ENCODE measurements around the gene C16orf92.
A peak's percentile ranks its signal among the peaks of the same experiment; 100 is the strongest.

- TF ChIP-seq CTCF (IDR thresholded peaks at IDR 0.05; ENCODE audit: control extremely low read depth in 1 of 3, insufficient read depth in 1 of 3, low read depth in 1 of 3, low read length in 3 of 3) (no peak), RAD21 (IDR thresholded peaks at IDR 0.05 in 1 of 2, conservative IDR thresholded peaks at IDR 0.05 in 1 of 2; ENCODE audit: low read depth in 2 of 2, low read length in 2 of 2) (no peak), RBBP5 (IDR thresholded peaks at IDR 0.05; ENCODE audit: borderline replicate concordance, low read depth, low read length) (0 out of 2 replicates have a peak, but pooled peaks have one; percentile 30), GABPA (IDR thresholded peaks at IDR 0.05; ENCODE audit: borderline replicate concordance, insufficient read depth, low read length) (no peak), POLR2A (IDR thresholded peaks at IDR 0.05; ENCODE audit: control extremely low read depth in 1 of 2, low read depth in 2 of 2, low read length in 2 of 2) (no peak), EZH2 (IDR thresholded peaks at IDR 0.05; ENCODE audit: low read depth, low read length, severe bottlenecking) (no peak), MAX (IDR thresholded peaks at IDR 0.05) (peak; percentile 93), TEAD4 (IDR thresholded peaks at IDR 0.05; ENCODE audit: low read depth, low read length) (no peak)
These were observed 29.8 kb downstream of the C16orf92 start for GRCh38 chr16:30052671-30053372.

Measured in H1 (cell line).